HEK293T (cell line): ENCODE measurements around the gene SFSWAP.

Experiments used
- FOXA1 ChIP-seq: fragments of 450-650 bp; IDR thresholded peaks from 2 replicates; pipeline ENCODE4 v1.6.1; 2016; ENCODE audit warnings: mild to moderate bottlenecking
- NFRKB ChIP-seq: fragments of 450-650 bp; IDR thresholded peaks from 2 replicates; pipeline ENCODE4 v1.6.1; 2016; ENCODE audit warnings: mild to moderate bottlenecking, moderate library complexity
- SP1 ChIP-seq: fragments of 450-650 bp; IDR thresholded peaks from 2 replicates; pipeline ENCODE4 v1.6.1; 2017
- SUZ12 ChIP-seq: fragments of 450-650 bp; IDR thresholded peaks from 2 replicates; pipeline ENCODE4 v1.6.1; 2016; ENCODE audit warnings: mild to moderate bottlenecking

DNA sequence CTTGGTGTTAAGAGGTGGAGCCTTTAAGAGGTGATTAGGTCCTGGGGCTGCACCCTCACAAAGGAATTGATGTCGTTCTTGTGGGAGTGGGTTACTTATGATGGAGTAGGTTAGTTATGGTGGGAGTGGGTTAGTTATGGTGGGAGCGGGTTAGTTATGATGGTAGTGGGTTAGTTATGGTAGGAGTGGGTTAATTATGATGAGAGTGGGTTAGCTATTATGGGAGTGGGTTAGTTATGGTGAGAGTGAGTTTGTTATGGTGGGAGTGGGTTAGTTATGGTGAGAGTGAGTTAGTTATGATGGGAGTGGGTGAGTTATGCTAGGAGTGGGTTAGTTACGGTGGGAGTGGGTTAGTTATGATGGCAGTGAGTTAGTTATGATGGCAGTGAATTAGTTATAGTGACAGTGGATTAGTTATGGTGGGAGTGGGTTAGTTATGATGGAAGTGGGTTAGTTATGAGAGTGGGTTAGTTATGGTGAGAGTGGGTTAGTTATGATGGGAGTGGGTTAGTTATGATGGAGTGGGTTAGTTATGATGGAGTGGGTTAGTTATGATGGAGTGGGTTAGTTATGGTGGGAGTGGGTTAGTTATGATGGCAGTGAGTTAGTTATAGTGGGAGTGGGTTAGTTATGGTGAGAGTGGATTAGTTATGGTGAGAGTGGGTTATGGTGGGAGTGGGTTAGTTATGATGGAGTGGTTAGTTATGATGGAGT is 22.6 kb upstream of the SFSWAP start:
- no peak for TF ChIP-seq NFRKB
- no peak for TF ChIP-seq FOXA1
- no peak for TF ChIP-seq SP1
- no peak for TF ChIP-seq SUZ12
